ENCODE results near the gene MAST1. TPM values are rescaled to one million over a fixed set of nuclear protein-coding genes. Genes with fewer than 3 reads are reported as not detected.

MAST1 gene
- total RNA-seq, 1 experiment from 2014 or later, result 0.48 TPM

- peak within 1 kb of the TSS; percentile 81 for H3K27ac ChIP-seq (ENCODE audit: low read length)
- H4K20me1 ChIP-seq (ENCODE audit: insufficient read depth, low read depth, low read length), result no peaks in the 10 kb centered on the region
- H3K79me2 ChIP-seq (ENCODE audit: low read length), result peaks cover 5% of the 10 kb centered on the region; the same call in 1 of the 2 replicates
- DNase-seq, result peak; percentile 99
- peaks cover 25% of the 10 kb centered on the region for H3K4me1 ChIP-seq (ENCODE audit: low read length)
- peak within 1 kb of the TSS; percentile 98 for H3K9ac ChIP-seq (ENCODE audit: low read length)
- no peaks in the 10 kb centered on the region for H3K36me3 ChIP-seq (ENCODE audit: insufficient read depth, low read length)
- H3K9me3 ChIP-seq (ENCODE audit: low read length), result peaks cover 10% of the 10 kb centered on the region
- H3K4me3 ChIP-seq (ENCODE audit: low read length), result peak within 1 kb of the TSS; percentile 98
- peak within 1 kb of the TSS; percentile 94 for H3K4me2 ChIP-seq (ENCODE audit: low read depth, low read length, poor library complexity, severe bottlenecking)
- H3K9me2 ChIP-seq (replicated peaks; ENCODE audit: insufficient read depth, low read length), result no peaks in the 10 kb centered on the region
- H2AFZ ChIP-seq (ENCODE audit: low read length), result peak within 1 kb of the TSS; percentile 95
- H3K27me3 ChIP-seq (ENCODE audit: low read length), result no peaks in the 10 kb centered on the region
Measured at GRCh38 chr19:12881172-12881808, 43.0 kb downstream of the MAST1 start, which contains the start of gene DNASE2. Gene DNASE2, minus strand, starts transcription at chr19:12881449. Its CDS starts 74 bp downstream, at chr19:12881375.

GRCh38 chr19:12882589-12882988 lies 44.3 kb downstream of the MAST1 start:
- H3K36me3 ChIP-seq (ENCODE audit: insufficient read depth, low read length), result no peaks in the 10 kb centered on the region
- H3K4me3 ChIP-seq (ENCODE audit: low read length), result no peak overlapping the region
- H3K27ac ChIP-seq (ENCODE audit: low read length), result no peak overlapping the region
- peaks cover 10% of the 10 kb centered on the region for H3K9me3 ChIP-seq (ENCODE audit: low read length)
- H3K4me1 ChIP-seq (ENCODE audit: low read length), result peaks cover 25% of the 10 kb centered on the region
- no peak overlapping the region for H3K9ac ChIP-seq (ENCODE audit: low read length)
- DNase-seq, result no peak
- no peaks in the 10 kb centered on the region for H3K27me3 ChIP-seq (ENCODE audit: low read length)
- H3K79me2 ChIP-seq (ENCODE audit: low read length), result peaks cover 5% of the 10 kb centered on the region; the same call in 1 of the 2 replicates
- no peaks in the 10 kb centered on the region for H4K20me1 ChIP-seq (ENCODE audit: insufficient read depth, low read depth, low read length)
- H2AFZ ChIP-seq (ENCODE audit: low read length), result no peak overlapping the region
- H3K4me2 ChIP-seq (ENCODE audit: low read depth, low read length, poor library complexity, severe bottlenecking), result no peak overlapping the region
- H3K9me2 ChIP-seq (replicated peaks; ENCODE audit: insufficient read depth, low read length), result no peaks in the 10 kb centered on the region

- no peak overlapping the region for H3K27ac ChIP-seq (ENCODE audit: low read length)
Measured at GRCh38 chr19:12884202-12884601, 45.9 kb downstream of the MAST1 start.

GRCh38 chr19:12884627-12884925 lies 46.3 kb downstream of the MAST1 start:
- H3K9ac ChIP-seq (ENCODE audit: low read length), result no peak overlapping the region
- no peaks in the 10 kb centered on the region for H4K20me1 ChIP-seq (ENCODE audit: insufficient read depth, low read depth, low read length)
- no peak for DNase-seq
- H3K79me2 ChIP-seq (ENCODE audit: low read length), result peaks cover 5% of the 10 kb centered on the region; the same call in 1 of the 2 replicates
- H3K27me3 ChIP-seq (ENCODE audit: low read length), result no peaks in the 10 kb centered on the region
- H3K4me1 ChIP-seq (ENCODE audit: low read length), result peaks cover 25% of the 10 kb centered on the region
- no peak overlapping the region for H3K27ac ChIP-seq (ENCODE audit: low read length)
- 0 out of 2 replicates have a peak overlapping the region, but pooled peaks have one; percentile 95 for H2AFZ ChIP-seq (ENCODE audit: low read length)
- H3K9me2 ChIP-seq (replicated peaks; ENCODE audit: insufficient read depth, low read length), result no peaks in the 10 kb centered on the region
- H3K4me2 ChIP-seq (ENCODE audit: low read depth, low read length, poor library complexity, severe bottlenecking), result no peak overlapping the region
- peaks cover 10% of the 10 kb centered on the region for H3K9me3 ChIP-seq (ENCODE audit: low read length)
- peak overlapping the region; percentile 58; the same call in 1 of the 2 replicates for H3K4me3 ChIP-seq (ENCODE audit: low read length)
- no peaks in the 10 kb centered on the region for H3K36me3 ChIP-seq (ENCODE audit: insufficient read depth, low read length)

More at GRCh38 chr19:12884202-12884601, 45.9 kb downstream of the MAST1 start:
- Histone ChIP-seq H2AFZ (ENCODE audit: low read length) (no peak overlapping the region), H3K27me3 (ENCODE audit: low read length) (no peaks in the 10 kb centered on the region), H4K20me1 (ENCODE audit: insufficient read depth, low read depth, low read length) (no peaks in the 10 kb centered on the region), H3K79me2 (ENCODE audit: low read length) (peaks cover 5% of the 10 kb centered on the region; the same call in 1 of the 2 replicates), H3K4me3 (ENCODE audit: low read length) (no peak overlapping the region), H3K9me2 (replicated peaks; ENCODE audit: insufficient read depth, low read length) (no peaks in the 10 kb centered on the region), H3K4me2 (ENCODE audit: low read depth, low read length, poor library complexity, severe bottlenecking) (no peak overlapping the region), H3K36me3 (ENCODE audit: insufficient read depth, low read length) (no peaks in the 10 kb centered on the region), H3K9ac (ENCODE audit: low read length) (no peak overlapping the region), H3K9me3 (ENCODE audit: low read length) (peaks cover 10% of the 10 kb centered on the region), H3K4me1 (ENCODE audit: low read length) (peaks cover 25% of the 10 kb centered on the region)
- DNase-seq, result no peak

GRCh38 chr19:12884926-12885748 lies 46.8 kb downstream of the MAST1 start:
- H3K36me3 ChIP-seq (ENCODE audit: insufficient read depth, low read length), result no peaks in the 10 kb centered on the region

GRCh38 chr19:12885749-12886650 lies 47.7 kb downstream of the MAST1 start:
- H3K27me3 ChIP-seq (ENCODE audit: low read length), result no peaks in the 10 kb centered on the region
- H3K4me3 ChIP-seq (ENCODE audit: low read length), result peak overlapping the region; percentile 58; the same call in 1 of the 2 replicates
- H3K4me2 ChIP-seq (ENCODE audit: low read depth, low read length, poor library complexity, severe bottlenecking), result peak overlapping the region; percentile 72
- peak overlapping the region; percentile 46 for H3K9ac ChIP-seq (ENCODE audit: low read length)
- H4K20me1 ChIP-seq (ENCODE audit: insufficient read depth, low read depth, low read length), result no peaks in the 10 kb centered on the region
- peaks cover 10% of the 10 kb centered on the region for H3K9me3 ChIP-seq (ENCODE audit: low read length)
- H2AFZ ChIP-seq (ENCODE audit: low read length), result no peak overlapping the region
- DNase-seq, result no peak
- no peak overlapping the region for H3K27ac ChIP-seq (ENCODE audit: low read length)
- H3K9me2 ChIP-seq (replicated peaks; ENCODE audit: insufficient read depth, low read length), result no peaks in the 10 kb centered on the region
- H3K36me3 ChIP-seq (ENCODE audit: insufficient read depth, low read length), result no peaks in the 10 kb centered on the region
- H3K4me1 ChIP-seq (ENCODE audit: low read length), result peaks cover 27% of the 10 kb centered on the region
- peaks cover under 1% of the 10 kb centered on the region; the same call in 1 of the 2 replicates for H3K79me2 ChIP-seq (ENCODE audit: low read length)

More at GRCh38 chr19:12884926-12885748, 46.8 kb downstream of the MAST1 start:
- Histone ChIP-seq H3K27me3 (ENCODE audit: low read length) (no peaks in the 10 kb centered on the region), H3K9ac (ENCODE audit: low read length) (peak overlapping the region; percentile 46), H3K27ac (ENCODE audit: low read length) (no peak overlapping the region), H3K9me2 (replicated peaks; ENCODE audit: insufficient read depth, low read length) (no peaks in the 10 kb centered on the region), H3K4me1 (ENCODE audit: low read length) (peaks cover 28% of the 10 kb centered on the region), H3K4me3 (ENCODE audit: low read length) (peak overlapping the region; percentile 58; the same call in 1 of the 2 replicates), H3K79me2 (ENCODE audit: low read length) (peaks cover 5% of the 10 kb centered on the region; the same call in 1 of the 2 replicates), H3K9me3 (ENCODE audit: low read length) (peaks cover 10% of the 10 kb centered on the region), H3K4me2 (ENCODE audit: low read depth, low read length, poor library complexity, severe bottlenecking) (peak overlapping the region; percentile 72), H2AFZ (ENCODE audit: low read length) (peak overlapping the region; percentile 95), H4K20me1 (ENCODE audit: insufficient read depth, low read depth, low read length) (no peaks in the 10 kb centered on the region)
- peak; percentile 95 for DNase-seq

- H4K20me1 ChIP-seq (ENCODE audit: insufficient read depth, low read depth, low read length), result no peaks in the 10 kb centered on the region; the same call in 1 of the 2 replicates
- H3K9me3 ChIP-seq (ENCODE audit: low read length), result peaks cover 10% of the 10 kb centered on the region
- H3K9ac ChIP-seq (ENCODE audit: low read length), result no peak overlapping the region
- no peak overlapping the region for H2AFZ ChIP-seq (ENCODE audit: low read length)
- no peak overlapping the region for H3K4me2 ChIP-seq (ENCODE audit: low read depth, low read length, poor library complexity, severe bottlenecking)
- H3K79me2 ChIP-seq (ENCODE audit: low read length), result peaks cover 6% of the 10 kb centered on the region
- no peaks in the 10 kb centered on the region for H3K27me3 ChIP-seq (ENCODE audit: low read length)
- no peaks in the 10 kb centered on the region for H3K9me2 ChIP-seq (replicated peaks; ENCODE audit: insufficient read depth, low read length)
- H3K4me1 ChIP-seq (ENCODE audit: low read length), result peaks cover 25% of the 10 kb centered on the region
- no peak for DNase-seq
- no peak overlapping the region for H3K4me3 ChIP-seq (ENCODE audit: low read length)
- no peak overlapping the region for H3K27ac ChIP-seq (ENCODE audit: low read length)
- no peaks in the 10 kb centered on the region for H3K36me3 ChIP-seq (ENCODE audit: insufficient read depth, low read length)
Measured at GRCh38 chr19:12886651-12886968, 48.3 kb downstream of the MAST1 start.

All from Karpas-422 (cell line).